GM12878 (cell line): ENCODE results near the gene FARS2. TPM values are rescaled to one million over a fixed set of nuclear protein-coding genes. Genes with fewer than 3 reads are reported as not detected.
A peak's percentile ranks its signal among the peaks of the same experiment; 100 is the strongest.

Experiments used
- BCLAF1 ChIP-seq: fragments of 450-650 bp; IDR thresholded peaks from 2 replicates; pipeline ENCODE4 v1.6.1; 2017; ENCODE audit warnings: antibody characterized with exemption, mild to moderate bottlenecking, moderate library complexity
- CBX3 ChIP-seq: fragments of 200-600 bp; sonication (generic); IDR thresholded peaks from 2 replicates; pipeline ENCODE4 v1.6.1; 2016; ENCODE audit warnings: low read depth, borderline replicate concordance
- CHD2 ChIP-seq: IDR thresholded peaks from 2 replicates; pipeline ENCODE4 v1.6.1; 2011; ENCODE audit warnings: low read depth, low read length, improper control_type of control experiment, borderline replicate concordance
- ETV6 ChIP-seq, 2 experiments: fragments of 450-650 bp in 1 of 2; IDR thresholded peaks in 1 of 2; conservative IDR thresholded peaks in 1 of 2; 2 replicates each; pipeline ENCODE4 v1.6.1; 2014; ENCODE audit warnings: antibody characterized with exemption in 1 of 2, borderline replicate concordance in 1 of 2, low read depth in 1 of 2, mild to moderate bottlenecking in 1 of 2, moderate library complexity in 1 of 2
- FOXK2 ChIP-seq: fragments of 450-650 bp; IDR thresholded peaks from 2 replicates; pipeline ENCODE4 v1.6.1; 2017; ENCODE audit warnings: mild to moderate bottlenecking, moderate library complexity
- HCFC1 ChIP-seq: fragments of 150-350 bp; IDR thresholded peaks from 2 replicates; pipeline ENCODE4 v1.6.1; 2014; ENCODE audit warnings: low read length
- HDAC2 ChIP-seq: fragments of 200-600 bp; sonication (generic); IDR thresholded peaks from 2 replicates; pipeline ENCODE4 v1.6.1; 2017
- MEF2B ChIP-seq: fragments of 450-650 bp; IDR thresholded peaks from 2 replicates; pipeline ENCODE4 v1.6.1; 2018; ENCODE audit warnings: mild to moderate bottlenecking, moderate library complexity; ENCODE audit not compliant: partially characterized antibody, poor library complexity, severe bottlenecking
- NFIC ChIP-seq: IDR thresholded peaks from 2 replicates; pipeline ENCODE4 v1.6.1; 2012; ENCODE audit warnings: low read depth, mild to moderate bottlenecking, inconsistent platforms, low read length, moderate library complexity
- NR2C1 ChIP-seq: fragments of 450-650 bp; IDR thresholded peaks from 2 replicates; pipeline ENCODE4 v1.6.1; 2017; ENCODE audit warnings: antibody characterized with exemption, mild to moderate bottlenecking, moderate library complexity
- RFX5 ChIP-seq: IDR thresholded peaks from 2 replicates; pipeline ENCODE4 v1.6.1; 2011; ENCODE audit warnings: low read depth, low read length, improper control_type of control experiment
- SMARCA5 ChIP-seq: fragments of 450-650 bp; IDR thresholded peaks from 2 replicates; pipeline ENCODE4 v1.6.1; 2017; ENCODE audit warnings: mild to moderate bottlenecking
- SPI1 ChIP-seq: IDR thresholded peaks from 2 replicates; pipeline ENCODE4 v1.6.1; 2011; ENCODE audit warnings: low read depth, mild to moderate bottlenecking, low read length, moderate library complexity, borderline replicate concordance; ENCODE audit not compliant: insufficient read depth
- SUZ12 ChIP-seq: fragments of 200-600 bp; sonication (generic); IDR thresholded peaks from one replicate; pipeline ENCODE4 v1.6.1; 2018; ENCODE audit warnings: antibody characterized with exemption, mild to moderate bottlenecking; ENCODE audit not compliant: unreplicated experiment
- ZBTB11 ChIP-seq: fragments of 450-650 bp; formaldehyde crosslinking; IDR thresholded peaks from 2 replicates; pipeline ENCODE4 v1.5.0; 2022; ENCODE audit warnings: mild to moderate bottlenecking, missing genetic modification characterization
- ZBTB40 ChIP-seq: fragments of 450-650 bp; IDR thresholded peaks from 2 replicates; pipeline ENCODE4 v1.6.1; 2016; ENCODE audit warnings: mild to moderate bottlenecking, moderate library complexity, borderline replicate concordance
- ZNF24 ChIP-seq: fragments of 450-650 bp; IDR thresholded peaks from 2 replicates; pipeline ENCODE4 v1.6.1; 2017; ENCODE audit warnings: antibody characterized with exemption, mild to moderate bottlenecking
- ZNF274 ChIP-seq: IDR thresholded peaks from one replicate; pipeline ENCODE4 v1.8.0; 2011; ENCODE audit not compliant: insufficient read length, insufficient read depth
- polyA plus RNA-seq, 11 experiments: library from polyadenylated mRNA; depleted of rRNA in 4 of 11; unstranded in 6 of 11; stranded (reverse) in 5 of 11; fragments of >200 nt; fragmentation: Nextera tagmentation in 4 of 11; fragmentation: Illumina TruSeq in 1 of 11; extraction: Ambion mirVana in 4 of 11; extraction: Trizol in 1 of 11; gene quantifications; 1 replicate in 1 of 11; 2 replicates in 10 of 11; pipeline versions ENCODE4 v1.2.1 to v1.2.3, GENCODE V29; 2011 to 2016; ENCODE audit warnings: inconsistent platforms in 2 of 11, missing spikeins in 2 of 11, low read depth in 1 of 11
- total RNA-seq, 4 experiments: library from RNA; depleted of rRNA in 3 of 4; stranded (reverse); fragments of >200 nt in 3 of 4; fragmentation: Illumina TruSeq in 1 of 4; extraction: Trizol in 1 of 4; gene quantifications; 2 replicates each; pipeline versions ENCODE4 v1.2.1 to v1.2.3, GENCODE V29; 2013 to 2021
- TF ChIP-seq, protein P1 (sequence below): IDR thresholded peaks from 2 replicates; pipeline ENCODE4 v1.6.1; 2011; ENCODE audit warnings: borderline replicate concordance, low read depth, mild to moderate bottlenecking, moderate library complexity, mixed read lengths, low read length; ENCODE audit not compliant: insufficient read depth; ENCODE audit errors: extremely low read length

FARS2 gene
- total and polyA plus RNA-seq, 10 of the 15 experiments (the other 5 are each of a cell fraction or from before 2014, with no cell fraction given): 16.8 to 46.7 (median 25.6) TPM

DNA sequence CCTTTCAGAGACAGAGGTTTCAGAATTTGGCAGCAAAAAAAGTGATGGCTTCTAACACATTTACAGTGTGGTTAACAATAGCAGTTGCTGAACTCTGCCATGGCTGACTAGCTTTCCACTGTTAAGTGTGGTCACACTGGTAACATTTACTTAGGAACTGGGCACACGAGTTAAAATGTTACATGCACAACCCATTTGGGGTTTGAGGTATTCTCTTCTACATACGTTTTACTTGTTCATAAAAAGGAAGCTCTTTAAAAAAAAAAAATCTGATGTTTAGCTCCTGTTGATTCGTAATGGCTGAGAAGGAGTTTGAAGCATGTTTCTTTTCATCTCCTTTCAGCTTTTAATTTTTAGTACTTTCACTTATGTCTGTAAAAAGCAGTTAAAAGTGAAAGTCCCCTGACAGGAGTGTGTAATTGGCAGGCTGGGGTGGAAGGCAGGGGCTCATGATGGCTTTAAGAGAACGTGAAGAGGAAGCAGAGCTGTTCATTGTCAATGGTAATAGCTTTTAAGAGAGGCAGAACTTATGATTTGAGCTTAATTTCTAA is 245.9 kb downstream of the FARS2 start (continued):
- TF ChIP-seq ZBTB40 (0 out of 2 replicates have a peak, but pooled peaks have one; percentile 24), ZBTB11 (no peak), HDAC2 (no peak), ZNF274 (no peak), NR2C1 (peak; percentile 18; the same call in 1 of the 2 replicates), RFX5 (no peak), BCLAF1 (no peak), NFIC (peak; percentile 53; the same call in 1 of the 2 replicates), CHD2 (no peak), ETV6 (conservative IDR thresholded peaks at IDR 0.05 in 1 of 2, IDR thresholded peaks at IDR 0.05 in 1 of 2; ENCODE audit: borderline replicate concordance in 1 of 2, low read depth in 1 of 2) (peak in 1 of 2 experiments; percentile 31; a peak in 1 of 4 replicates), SUZ12 (no peak), SPI1 (peak; percentile 16; the same call in 1 of the 2 replicates), SMARCA5 (no peak), HCFC1 (no peak), CBX3 (no peak), ZNF24 (no peak), MEF2B (peak; percentile 79), FOXK2 (no peak)
- TF ChIP-seq, protein P1, sequence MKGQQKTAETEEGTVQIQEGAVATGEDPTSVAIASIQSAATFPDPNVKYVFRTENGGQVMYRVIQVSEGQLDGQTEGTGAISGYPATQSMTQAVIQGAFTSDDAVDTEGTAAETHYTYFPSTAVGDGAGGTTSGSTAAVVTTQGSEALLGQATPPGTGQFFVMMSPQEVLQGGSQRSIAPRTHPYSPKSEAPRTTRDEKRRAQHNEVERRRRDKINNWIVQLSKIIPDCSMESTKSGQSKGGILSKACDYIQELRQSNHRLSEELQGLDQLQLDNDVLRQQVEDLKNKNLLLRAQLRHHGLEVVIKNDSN: no peak
